Tongue (tissue), 2 donors: ENCODE measurements around the gene ABCA4. TPM values are rescaled to one million over a fixed set of nuclear protein-coding genes. Genes with fewer than 3 reads are reported as not detected.

ENCODE experiments used
- DNase-seq: peaks from one replicate; pipeline ENCODE4 v3.0.0-alpha.2; 2015
- total RNA-seq: library from RNA; depleted of rRNA; stranded (reverse); fragments of >200 nt; gene quantifications from one replicate; pipeline ENCODE4 v1.2.3, GENCODE V29; 2014

ABCA4 gene
- total RNA-seq, 1 donor from 2014 or later, result 2.2 TPM

GRCh38 chr1:94081566-94082344 is 39.2 kb downstream of the ABCA4 start:
- no peak for DNase-seq

GRCh38 chr1:94079989-94080388 is 41.0 kb downstream of the ABCA4 start:
- DNase-seq, result no peak

- no peak for DNase-seq
Observed at GRCh38 chr1:94079080-94079940, 41.6 kb downstream of the ABCA4 start.

GRCh38 chr1:94072840-94073522 is 48.0 kb downstream of the ABCA4 start:
- DNase-seq, result no peak

- no peak for DNase-seq
Observed at GRCh38 chr1:94071976-94072375, 49.0 kb downstream of the ABCA4 start.

- no peak for DNase-seq
Observed at GRCh38 chr1:94071391-94071790, 49.6 kb downstream of the ABCA4 start.

GRCh38 chr1:94070865-94071264 is 50.1 kb downstream of the ABCA4 start:
- no peak for DNase-seq

GRCh38 chr1:94069919-94070285 is 51.0 kb downstream of the ABCA4 start:
- no peak for DNase-seq

GRCh38 chr1:94068999-94069918 is 51.7 kb downstream of the ABCA4 start:
- DNase-seq, result peak; percentile 65

GRCh38 chr1:94068096-94068998 is 52.6 kb downstream of the ABCA4 start:
- DNase-seq, result no peak

GRCh38 chr1:94067196-94067595 is 53.8 kb downstream of the ABCA4 start:
- no peak for DNase-seq

- peak; percentile 86 for DNase-seq
Observed at GRCh38 chr1:94063379-94063778, 57.6 kb downstream of the ABCA4 start.

- peak; percentile 85 for DNase-seq
Observed at GRCh38 chr1:94061513-94062443, 59.2 kb downstream of the ABCA4 start.

- no peak for DNase-seq
Observed at GRCh38 chr1:94060720-94061119, 60.2 kb downstream of the ABCA4 start.

GRCh38 chr1:94058766-94059165 is 62.2 kb downstream of the ABCA4 start:
- DNase-seq, result no peak

- no peak for DNase-seq
Observed at GRCh38 chr1:94056996-94057395, 64.0 kb downstream of the ABCA4 start.

- no peak for DNase-seq
Observed at GRCh38 chr1:94056171-94056570, 64.8 kb downstream of the ABCA4 start.

GRCh38 chr1:94055459-94056122 is 65.4 kb downstream of the ABCA4 start:
- DNase-seq, result no peak

- DNase-seq, result no peak
Observed at GRCh38 chr1:94050675-94051074, 70.3 kb downstream of the ABCA4 start.
